ENCODE data around the gene CAPN1. TPM values are rescaled to one million over a fixed set of nuclear protein-coding genes. Genes with fewer than 3 reads are reported as not detected.

CAPN1 gene
- total and polyA plus RNA-seq, 9 of the 15 experiments (the other 6 are each of a cell fraction or from before 2014, with no cell fraction given): 3.5 to 199 (median 61.6) TPM

- TF ChIP-seq PURB (CRISPR knock-in tag; IDR thresholded peaks at IDR 0.05; ENCODE audit: low read depth) (no peak), CBX5 (IDR thresholded peaks at IDR 0.05; ENCODE audit: borderline replicate concordance, low read depth) (no peak), ZKSCAN8 (CRISPR knock-in tag; IDR thresholded peaks at IDR 0.05) (no peak), RCOR1 (IDR thresholded peaks at IDR 0.05; ENCODE audit: borderline replicate concordance in 1 of 2, low read depth in 2 of 2, low read length in 2 of 2) (peak in 1 of 2 experiments; percentile 87; a peak in 2 of 4 replicates), ZSCAN32 (CRISPR knock-in tag; IDR thresholded peaks at IDR 0.05) (no peak), MED1 (CRISPR knock-in tag; IDR thresholded peaks at IDR 0.05; ENCODE audit: borderline replicate concordance) (no peak), TRIM25 (IDR thresholded peaks at IDR 0.05; ENCODE audit: borderline replicate concordance) (no peak), ZSCAN29 (IDR thresholded peaks at IDR 0.05) (no peak), DMBX1 (CRISPR knock-in tag; IDR thresholded peaks at IDR 0.05; ENCODE audit: borderline replicate concordance) (no peak), MECOM (CRISPR knock-in tag; IDR thresholded peaks at IDR 0.05) (no peak), BDP1 (IDR thresholded peaks at IDR 0.05; ENCODE audit: insufficient read depth, insufficient read length) (no peak), ZNF134 (CRISPR knock-in tag; conservative IDR thresholded peaks at IDR 0.05) (peak; percentile 68; the same call in 1 of the 2 replicates), ZNF384 (IDR thresholded peaks at IDR 0.05; ENCODE audit: low read depth, low read length) (no peak), RNF2 (IDR thresholded peaks at IDR 0.05) (0 out of 2 replicates have a peak, but pooled peaks have one; percentile 28), USF2 (CRISPR knock-in tag; IDR thresholded peaks at IDR 0.05) (no peak), POLR3G (IDR thresholded peaks at IDR 0.05; ENCODE audit: extremely low read depth, insufficient read length, insufficient replicate concordance) (no peak), U2AF2 (optimal IDR thresholded peaks at IDR 0.05; ENCODE audit: low read depth, low read length) (no peak), TEAD4 (IDR thresholded peaks at IDR 0.05; ENCODE audit: low read length) (no peak), TEAD4 (CRISPR knock-in tag; IDR thresholded peaks at IDR 0.05; ENCODE audit: borderline replicate concordance) (no peak), XRCC4 (IDR thresholded peaks at IDR 0.05; ENCODE audit: extremely low read depth, insufficient read depth, insufficient read length) (no peak), RBM22 (IDR thresholded peaks at IDR 0.05; ENCODE audit: low read depth, low read length, poor library complexity, severe bottlenecking) (no peak), ZNF436 (CRISPR knock-in tag; IDR thresholded peaks at IDR 0.05) (no peak), TARDBP (IDR thresholded peaks at IDR 0.05) (no peak), NFATC3 (IDR thresholded peaks at IDR 0.05) (no peak)
- TF ChIP-seq, protein P1, sequence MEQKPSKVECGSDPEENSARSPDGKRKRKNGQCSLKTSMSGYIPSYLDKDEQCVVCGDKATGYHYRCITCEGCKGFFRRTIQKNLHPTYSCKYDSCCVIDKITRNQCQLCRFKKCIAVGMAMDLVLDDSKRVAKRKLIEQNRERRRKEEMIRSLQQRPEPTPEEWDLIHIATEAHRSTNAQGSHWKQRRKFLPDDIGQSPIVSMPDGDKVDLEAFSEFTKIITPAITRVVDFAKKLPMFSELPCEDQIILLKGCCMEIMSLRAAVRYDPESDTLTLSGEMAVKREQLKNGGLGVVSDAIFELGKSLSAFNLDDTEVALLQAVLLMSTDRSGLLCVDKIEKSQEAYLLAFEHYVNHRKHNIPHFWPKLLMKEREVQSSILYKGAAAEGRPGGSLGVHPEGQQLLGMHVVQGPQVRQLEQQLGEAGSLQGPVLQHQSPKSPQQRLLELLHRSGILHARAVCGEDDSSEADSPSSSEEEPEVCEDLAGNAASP (IDR thresholded peaks at IDR 0.05): no peak
- TF ChIP-seq, protein P2, sequence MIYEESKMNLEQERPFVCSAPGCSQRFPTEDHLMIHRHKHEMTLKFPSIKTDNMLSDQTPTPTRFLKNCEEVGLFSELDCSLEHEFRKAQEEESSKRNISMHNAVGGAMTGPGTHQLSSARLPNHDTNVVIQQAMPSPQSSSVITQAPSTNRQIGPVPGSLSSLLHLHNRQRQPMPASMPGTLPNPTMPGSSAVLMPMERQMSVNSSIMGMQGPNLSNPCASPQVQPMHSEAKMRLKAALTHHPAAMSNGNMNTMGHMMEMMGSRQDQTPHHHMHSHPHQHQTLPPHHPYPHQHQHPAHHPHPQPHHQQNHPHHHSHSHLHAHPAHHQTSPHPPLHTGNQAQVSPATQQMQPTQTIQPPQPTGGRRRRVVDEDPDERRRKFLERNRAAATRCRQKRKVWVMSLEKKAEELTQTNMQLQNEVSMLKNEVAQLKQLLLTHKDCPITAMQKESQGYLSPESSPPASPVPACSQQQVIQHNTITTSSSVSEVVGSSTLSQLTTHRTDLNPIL (CRISPR knock-in tag; IDR thresholded peaks at IDR 0.05): no peak
These were observed at the start of gene CAPN1 (continued) for GRCh38 chr11:65181569-65182257.

All from K562 (cell line).